Measurements from ENCODE around the gene PODXL.

GRCh38 chr7:131497454-131497853 is 59.0 kb downstream of the PODXL start:
- TF ChIP-seq, protein P1, sequence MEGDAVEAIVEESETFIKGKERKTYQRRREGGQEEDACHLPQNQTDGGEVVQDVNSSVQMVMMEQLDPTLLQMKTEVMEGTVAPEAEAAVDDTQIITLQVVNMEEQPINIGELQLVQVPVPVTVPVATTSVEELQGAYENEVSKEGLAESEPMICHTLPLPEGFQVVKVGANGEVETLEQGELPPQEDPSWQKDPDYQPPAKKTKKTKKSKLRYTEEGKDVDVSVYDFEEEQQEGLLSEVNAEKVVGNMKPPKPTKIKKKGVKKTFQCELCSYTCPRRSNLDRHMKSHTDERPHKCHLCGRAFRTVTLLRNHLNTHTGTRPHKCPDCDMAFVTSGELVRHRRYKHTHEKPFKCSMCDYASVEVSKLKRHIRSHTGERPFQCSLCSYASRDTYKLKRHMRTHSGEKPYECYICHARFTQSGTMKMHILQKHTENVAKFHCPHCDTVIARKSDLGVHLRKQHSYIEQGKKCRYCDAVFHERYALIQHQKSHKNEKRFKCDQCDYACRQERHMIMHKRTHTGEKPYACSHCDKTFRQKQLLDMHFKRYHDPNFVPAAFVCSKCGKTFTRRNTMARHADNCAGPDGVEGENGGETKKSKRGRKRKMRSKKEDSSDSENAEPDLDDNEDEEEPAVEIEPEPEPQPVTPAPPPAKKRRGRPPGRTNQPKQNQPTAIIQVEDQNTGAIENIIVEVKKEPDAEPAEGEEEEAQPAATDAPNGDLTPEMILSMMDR (IDR thresholded peaks at IDR 0.05) = no peak
- no peak for TF ChIP-seq POLR2A (IDR thresholded peaks at IDR 0.05)

Data from testis (tissue), 2 donors.